LNCaP clone FGC (cell line): ENCODE data around the gene PRDM16.

Experiments
- DNase-seq: peaks from one replicate; pipeline ENCODE4 v3.0.0-alpha.2; 2011; ENCODE audit warnings: low read depth
- H3K4me3 ChIP-seq: 2 replicates; pipeline ENCODE4 v1.5.1; 2011; ENCODE audit warnings: mild to moderate bottlenecking, low read depth, low read length, control low read depth
- CTCF ChIP-seq: IDR thresholded peaks from 2 replicates; pipeline ENCODE4 v1.5.1; 2012; ENCODE audit warnings: mild to moderate bottlenecking; ENCODE audit not compliant: control insufficient read depth, insufficient read depth; ENCODE audit errors: extremely low read depth

Gene PRDM16

DNA sequence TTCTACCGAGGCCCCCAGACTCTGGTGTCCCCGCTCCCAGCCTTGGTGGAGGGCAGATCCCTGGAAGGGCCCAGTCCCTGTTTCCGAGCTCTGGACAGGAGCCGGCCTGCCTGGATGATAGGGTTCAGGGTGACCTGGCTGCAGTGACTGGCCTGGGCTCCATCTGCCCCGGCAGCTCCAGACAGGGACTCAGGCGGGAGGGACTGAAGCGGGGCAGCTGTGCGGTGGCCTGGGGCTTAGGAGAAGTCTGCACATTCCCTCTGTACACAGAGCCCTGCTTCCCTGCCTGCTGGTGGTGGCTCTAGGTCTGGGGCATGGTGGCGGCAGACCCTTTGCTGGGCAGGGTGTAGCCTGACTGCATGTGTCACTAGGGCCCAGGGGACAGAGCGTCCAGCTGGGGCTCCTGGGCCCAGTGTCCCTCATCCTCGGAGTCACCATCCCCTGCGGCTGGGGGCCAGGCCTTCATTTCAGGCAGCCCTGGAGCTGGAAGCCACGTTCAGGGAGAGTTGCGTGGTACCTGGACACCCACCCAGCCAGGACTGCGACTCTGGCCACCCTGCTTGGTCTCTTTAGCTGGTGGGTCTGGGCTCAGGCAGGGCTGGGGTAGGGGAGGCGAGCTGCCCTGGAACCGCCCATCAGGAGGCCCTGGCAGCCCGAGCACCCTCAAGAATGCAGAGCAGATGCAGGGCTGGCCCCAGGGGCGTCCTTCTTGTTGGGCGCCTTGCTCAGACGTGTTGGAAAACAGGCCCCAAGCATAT lies 395.1 kb downstream of the PRDM16 start:
- H3K4me3 ChIP-seq = no peak overlapping the region
- no peak for DNase-seq
- no peak for TF ChIP-seq CTCF

DNA sequence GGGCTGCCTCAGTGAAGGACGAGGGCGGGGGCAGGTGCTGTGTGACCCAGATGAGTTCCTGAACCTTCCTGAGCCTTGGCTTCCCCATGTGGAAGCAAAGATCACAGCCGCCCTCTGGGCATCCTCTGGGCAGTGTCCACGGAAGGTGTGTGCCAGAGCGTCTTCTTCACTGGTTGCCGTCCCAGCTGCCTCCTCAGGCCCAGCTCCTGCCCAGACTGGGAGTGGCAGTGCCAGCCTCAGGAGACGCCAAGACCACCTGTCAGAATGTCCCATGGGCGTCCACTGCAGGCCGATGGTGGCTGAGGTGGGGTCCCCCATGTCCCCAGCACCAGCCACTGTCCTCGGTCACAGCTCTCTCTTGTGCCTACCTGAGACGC lies 395.6 kb downstream of the PRDM16 start:
- no peak for DNase-seq
- no peak overlapping the region for H3K4me3 ChIP-seq
- TF ChIP-seq CTCF = no peak

DNA sequence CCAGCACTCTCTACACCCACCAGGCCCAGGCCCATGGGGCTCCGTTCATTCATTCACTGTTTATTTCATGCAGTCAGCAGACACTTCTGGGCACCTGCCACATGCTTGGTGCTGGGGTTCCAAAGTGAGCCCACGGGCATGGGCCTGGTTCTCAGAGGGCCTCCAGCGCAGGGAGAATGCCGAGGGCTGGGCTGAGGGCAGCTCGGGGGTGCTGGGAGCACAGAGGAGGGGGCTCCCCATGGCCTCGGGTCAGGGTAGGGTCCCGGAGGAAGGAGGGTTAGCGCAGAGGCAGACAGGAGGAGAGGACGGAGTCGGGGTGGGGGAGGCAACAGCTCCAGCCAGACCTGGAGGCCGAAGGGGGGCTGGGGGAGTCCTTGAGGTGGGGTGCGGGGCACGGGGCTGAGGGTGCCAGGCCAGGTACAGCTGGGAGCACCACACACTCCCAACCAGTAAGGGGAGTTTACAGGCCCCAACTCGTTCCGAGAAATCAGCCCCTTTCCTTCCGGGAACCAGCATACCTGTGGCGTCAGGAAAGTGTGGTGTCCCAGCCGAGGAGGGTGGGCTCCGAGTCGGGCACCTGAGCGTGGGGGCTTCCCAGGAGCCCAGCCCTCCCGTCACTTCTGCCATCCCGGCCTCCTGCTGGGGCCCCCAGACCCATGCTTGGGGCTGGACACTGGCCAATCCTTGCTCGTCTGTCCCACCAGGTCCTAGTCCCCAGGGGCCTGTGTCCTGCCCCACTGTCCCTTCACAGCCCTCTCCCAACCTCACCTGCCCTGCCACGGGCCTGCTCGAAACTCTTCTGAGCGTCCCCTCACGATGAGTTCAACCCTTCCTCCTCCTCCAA lies 396.3 kb downstream of the PRDM16 start:
- no peak for TF ChIP-seq CTCF
- no peak for DNase-seq
- H3K4me3 ChIP-seq = no peak overlapping the region

- DNase-seq = no peak
- no peak for TF ChIP-seq CTCF
- no peak overlapping the region for H3K4me3 ChIP-seq
Observed at GRCh38 chr1:3465935-3466321, 396.9 kb downstream of the PRDM16 start.

- no peak overlapping the region for H3K4me3 ChIP-seq
- DNase-seq = no peak
- TF ChIP-seq CTCF = no peak
Observed at GRCh38 chr1:3466366-3467075, 397.5 kb downstream of the PRDM16 start.

DNA sequence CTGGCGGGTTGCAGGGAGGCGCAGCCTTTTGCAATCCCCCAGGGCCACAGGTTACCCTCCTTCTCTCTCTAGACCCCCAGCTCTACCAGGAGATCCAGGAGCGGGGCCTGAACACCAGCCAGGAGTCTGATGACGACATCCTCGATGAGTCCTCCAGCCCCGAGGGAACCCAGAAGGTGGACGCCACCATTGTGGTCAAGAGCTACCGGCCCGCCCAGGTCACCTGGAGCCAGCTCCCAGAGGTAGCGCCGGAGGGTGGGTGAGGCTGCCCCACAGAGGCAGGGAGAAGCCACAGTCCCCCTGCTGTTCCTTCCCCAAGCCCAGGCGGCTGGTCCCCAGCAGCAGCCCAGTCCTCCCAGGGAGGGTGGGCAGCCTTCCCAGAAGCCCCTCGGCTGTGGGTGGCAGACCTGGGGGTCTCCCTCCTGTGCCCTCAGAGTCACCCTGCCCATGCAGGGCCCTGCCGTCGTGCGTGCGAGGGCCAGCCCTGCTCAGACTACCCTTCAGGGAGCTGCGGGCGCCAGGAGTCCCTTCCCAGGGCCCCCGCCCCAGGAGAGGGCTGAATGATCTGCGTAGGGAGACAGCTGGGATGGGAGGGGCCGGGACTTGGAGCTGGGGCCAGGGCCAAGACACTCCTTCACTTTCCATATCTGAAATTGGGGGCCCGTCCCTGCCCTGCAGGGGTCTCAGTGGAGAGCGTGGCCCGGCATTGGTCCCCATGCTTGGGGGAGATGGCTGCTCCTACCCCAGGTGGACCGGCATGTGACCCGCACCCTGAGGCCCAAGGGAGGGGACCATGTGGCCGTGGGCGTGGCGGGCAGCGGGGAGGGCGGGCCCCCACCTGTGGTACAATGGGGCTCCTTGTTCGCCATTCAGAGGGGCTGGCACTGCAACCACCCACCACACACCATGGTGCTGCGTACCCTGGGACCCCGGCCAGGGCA lies 398.4 kb downstream of the PRDM16 start:
- TF ChIP-seq CTCF = no peak
- no peak for DNase-seq
- no peak overlapping the region for H3K4me3 ChIP-seq
